ENCODE measurements around the gene STX1B. TPM values are rescaled to one million over a fixed set of nuclear protein-coding genes. Genes with fewer than 3 reads are reported as not detected.

Gene STX1B
- total and polyA plus RNA-seq, 2 experiments from 2014 or later, result 5.6 to 13.7 TPM

GRCh38 chr16:31006589-31006988 lies 3.8 kb downstream of the STX1B start:
- Histone ChIP-seq H3K4me1 (ENCODE audit: low read depth) (peaks cover 6% of the 10 kb centered on the region), H3K36me3 (no peaks in the 10 kb centered on the region), H3K27me3 (no peaks in the 10 kb centered on the region), H3K27ac (no peak overlapping the region), H3K4me3 (no peak overlapping the region), H3K9me3 (ENCODE audit: low read depth) (no peaks in the 10 kb centered on the region)
- no peak for DNase-seq (ENCODE audit: low read depth in 1 of 2, low spot score in 1 of 2)
- TF ChIP-seq, protein P1, sequence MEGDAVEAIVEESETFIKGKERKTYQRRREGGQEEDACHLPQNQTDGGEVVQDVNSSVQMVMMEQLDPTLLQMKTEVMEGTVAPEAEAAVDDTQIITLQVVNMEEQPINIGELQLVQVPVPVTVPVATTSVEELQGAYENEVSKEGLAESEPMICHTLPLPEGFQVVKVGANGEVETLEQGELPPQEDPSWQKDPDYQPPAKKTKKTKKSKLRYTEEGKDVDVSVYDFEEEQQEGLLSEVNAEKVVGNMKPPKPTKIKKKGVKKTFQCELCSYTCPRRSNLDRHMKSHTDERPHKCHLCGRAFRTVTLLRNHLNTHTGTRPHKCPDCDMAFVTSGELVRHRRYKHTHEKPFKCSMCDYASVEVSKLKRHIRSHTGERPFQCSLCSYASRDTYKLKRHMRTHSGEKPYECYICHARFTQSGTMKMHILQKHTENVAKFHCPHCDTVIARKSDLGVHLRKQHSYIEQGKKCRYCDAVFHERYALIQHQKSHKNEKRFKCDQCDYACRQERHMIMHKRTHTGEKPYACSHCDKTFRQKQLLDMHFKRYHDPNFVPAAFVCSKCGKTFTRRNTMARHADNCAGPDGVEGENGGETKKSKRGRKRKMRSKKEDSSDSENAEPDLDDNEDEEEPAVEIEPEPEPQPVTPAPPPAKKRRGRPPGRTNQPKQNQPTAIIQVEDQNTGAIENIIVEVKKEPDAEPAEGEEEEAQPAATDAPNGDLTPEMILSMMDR (IDR thresholded peaks at IDR 0.05; ENCODE audit: low read depth, low read length), result no peak

GRCh38 chr16:31006086-31006385 lies 4.4 kb downstream of the STX1B start:
- no peak for DNase-seq (ENCODE audit: low read depth in 1 of 2, low spot score in 1 of 2)
- Histone ChIP-seq H3K36me3 (no peaks in the 10 kb centered on the region), H3K4me3 (no peak overlapping the region), H3K27ac (no peak overlapping the region), H3K9me3 (ENCODE audit: low read depth) (no peaks in the 10 kb centered on the region), H3K4me1 (ENCODE audit: low read depth) (peaks cover 6% of the 10 kb centered on the region), H3K27me3 (no peaks in the 10 kb centered on the region)
- TF ChIP-seq, protein P1 (IDR thresholded peaks at IDR 0.05; ENCODE audit: low read depth, low read length), result no peak

DNA sequence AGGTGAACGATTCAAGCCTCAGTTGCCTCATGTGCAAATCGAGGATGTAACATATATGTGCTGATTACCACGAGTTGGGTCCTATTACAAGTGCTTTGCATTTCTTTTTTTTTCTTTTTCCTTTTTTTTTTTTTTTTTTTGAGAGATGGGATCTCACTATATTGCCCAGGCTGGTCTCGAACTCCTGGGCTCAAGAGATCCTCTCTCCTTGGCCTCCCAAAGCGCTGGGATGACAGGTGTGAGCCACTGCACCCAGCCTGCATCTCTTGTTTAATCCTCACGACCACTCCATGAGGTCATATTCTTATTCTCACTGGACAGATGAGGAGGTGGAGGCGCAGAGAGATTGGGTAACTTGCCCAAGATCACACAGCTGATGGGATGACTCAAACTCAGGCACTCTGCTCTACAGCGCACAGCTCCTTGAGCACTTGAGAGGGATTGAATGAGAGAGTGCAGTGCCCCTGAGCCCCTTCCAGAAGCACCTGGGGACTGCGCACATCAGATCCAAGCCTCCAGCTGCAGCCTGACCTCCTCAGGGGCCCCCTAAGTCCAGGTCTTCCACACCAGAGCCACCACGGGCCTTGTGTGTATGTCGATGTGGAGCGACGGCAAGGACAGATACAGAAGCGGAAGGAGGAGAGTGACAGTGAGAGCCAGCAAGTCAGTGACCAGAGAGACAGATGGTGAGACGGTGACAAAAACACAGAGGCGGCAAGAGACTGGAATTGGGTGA lies 4.9 kb downstream of the STX1B start:
- H3K4me1 ChIP-seq (ENCODE audit: low read depth), result peaks cover 6% of the 10 kb centered on the region
- H3K27ac ChIP-seq, result no peak overlapping the region
- DNase-seq (ENCODE audit: low read depth in 1 of 2, low spot score in 1 of 2), result no peak
- H3K36me3 ChIP-seq, result no peaks in the 10 kb centered on the region
- no peaks in the 10 kb centered on the region for H3K9me3 ChIP-seq (ENCODE audit: low read depth)
- TF ChIP-seq, protein P1 (IDR thresholded peaks at IDR 0.05; ENCODE audit: low read depth, low read length), result no peak
- no peak overlapping the region for H3K4me3 ChIP-seq
- no peaks in the 10 kb centered on the region for H3K27me3 ChIP-seq

- TF ChIP-seq, protein P1 (IDR thresholded peaks at IDR 0.05; ENCODE audit: low read depth, low read length), result no peak
- Histone ChIP-seq H3K4me1 (ENCODE audit: low read depth) (peaks cover 6% of the 10 kb centered on the region), H3K27ac (no peak overlapping the region), H3K36me3 (no peaks in the 10 kb centered on the region), H3K4me3 (no peak overlapping the region), H3K9me3 (ENCODE audit: low read depth) (no peaks in the 10 kb centered on the region), H3K27me3 (no peaks in the 10 kb centered on the region)
- no peak for DNase-seq (ENCODE audit: low read depth in 1 of 2, low spot score in 1 of 2)
Measured at GRCh38 chr16:31004658-31005057, 5.8 kb downstream of the STX1B start.

GRCh38 chr16:31003744-31004143 lies 6.7 kb downstream of the STX1B start:
- no peak overlapping the region for H3K27ac ChIP-seq
- no peak for DNase-seq (ENCODE audit: low read depth in 1 of 2, low spot score in 1 of 2)
- TF ChIP-seq, protein P1 (IDR thresholded peaks at IDR 0.05; ENCODE audit: low read depth, low read length), result no peak
- H3K4me3 ChIP-seq, result no peak overlapping the region
- H3K4me1 ChIP-seq (ENCODE audit: low read depth), result peaks cover 6% of the 10 kb centered on the region
- no peaks in the 10 kb centered on the region for H3K9me3 ChIP-seq (ENCODE audit: low read depth)
- H3K27me3 ChIP-seq, result no peaks in the 10 kb centered on the region
- H3K36me3 ChIP-seq, result no peaks in the 10 kb centered on the region

Data from cardiac muscle cell (in vitro differentiated cells and primary cell).